ENCODE results near the gene MOSMO. TPM values are rescaled to one million over a fixed set of nuclear protein-coding genes. Genes with fewer than 3 reads are reported as not detected.

The MOSMO gene
- total and polyA plus RNA-seq, 9 of the 15 experiments (the other 6 are each of a cell fraction or from before 2014, with no cell fraction given) = 1.9 to 13.3 (median 7.7) TPM

GRCh38 chr16:22054847-22055590 is 47.1 kb downstream of the MOSMO start (continued):
- TF ChIP-seq C11orf30 (IDR thresholded peaks at IDR 0.05; ENCODE audit: low read depth) = peak; percentile 82
- TF ChIP-seq ARNT (IDR thresholded peaks at IDR 0.05) = no peak

DNA sequence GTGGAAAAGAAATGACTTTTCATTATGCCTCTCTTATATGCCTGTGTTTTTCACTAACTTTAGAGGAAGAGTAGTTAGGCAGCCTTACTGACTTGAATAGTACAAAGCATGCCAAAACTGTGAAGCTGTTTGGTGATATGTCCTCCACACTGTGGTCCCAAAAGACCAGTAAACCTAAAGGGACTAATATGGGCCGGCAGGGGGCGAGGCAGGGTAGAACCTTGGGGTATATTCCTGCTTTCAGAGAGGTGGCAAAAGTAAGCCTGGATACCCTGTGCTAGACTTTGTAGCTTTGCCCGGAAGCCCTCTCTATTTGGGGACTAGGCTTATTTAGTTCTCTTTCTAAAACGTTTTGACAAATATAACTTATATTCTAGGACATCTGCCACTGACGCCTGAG is 48.0 kb downstream of the MOSMO start:
- no peaks in the 10 kb centered on the region; the same call in 2 of the 3 replicates for H3K36me3 ChIP-seq (ENCODE audit: control insufficient read depth, insufficient read depth, low read length)
- no peak overlapping the region for H3K27ac ChIP-seq (ENCODE audit: extremely low read depth, low read depth, low read length)
- no peak overlapping the region for H3K9ac ChIP-seq (ENCODE audit: insufficient read depth in 1 of 2, low read depth in 2 of 2, low read length in 2 of 2)
- no peaks in the 10 kb centered on the region for H3K9me3 ChIP-seq (replicated peaks; ENCODE audit: control insufficient read depth, insufficient read depth, low read depth, low read length)
- no peak overlapping the region for H2AFZ ChIP-seq (ENCODE audit: low read depth, low read length)
- H4K20me1 ChIP-seq (replicated peaks; ENCODE audit: control insufficient read depth, insufficient read depth, low read length) = no peaks in the 10 kb centered on the region
- intact Hi-C loops (cut with micrococcal nuclease) (loop anchor here (2.0 kb wide), 1 partner anchor 21 kb away; no protein-coding TSS in a partner anchor), in situ Hi-C loops (cut with MboI) (no loop called here)
- ATAC-seq = peak; percentile 90
- H3K4me2 ChIP-seq (ENCODE audit: insufficient read depth, low read length) = no peak overlapping the region
- H3K27me3 ChIP-seq (ENCODE audit: control insufficient read depth in 2 of 2, insufficient read depth in 2 of 2, low read length in 2 of 2) = no peaks in the 10 kb centered on the region
- peaks cover 0 to 5% of the 10 kb centered on the region in 2 experiments; a peak in 3 of 5 replicates for H3K4me1 ChIP-seq (replicated peaks in 1 of 2; ENCODE audit: control insufficient read depth in 2 of 2, insufficient read depth in 2 of 2, low read length in 2 of 2)
- ChIA-PET POLR2A (interaction anchor here (0.6 to 1.0 kb wide), 3 partner anchors 10 to 42 kb away, joined by 3 to 4 read pairs (median 3); no protein-coding TSS in a partner anchor), CTCF (ENCODE audit: low intra/inter-chr PET ratio) (no interaction called here)
- H3K79me2 ChIP-seq (ENCODE audit: control insufficient read depth, insufficient read depth, low read length) = no peaks in the 10 kb centered on the region
- H3K4me3 ChIP-seq = no peak overlapping the region
- no peaks in the 10 kb centered on the region for H3K9me1 ChIP-seq (ENCODE audit: control insufficient read depth, insufficient read depth, low read length)
- FAIRE-seq = peak; percentile 6
- WGBS (ENCODE audit: insufficient coverage, low coverage, missing lambda C conversion rate) = 41% methylated on average over 5 of the region's 5 CpGs
- peak; percentile 32 to 47 (median 38) for DNase-seq (ENCODE audit: extremely low read depth in 1 of 4, low spot score in 3 of 4)
- no TSS peak for BruUV-seq (replicated peaks)
- TF ChIP-seq RAD21 (CRISPR knock-in tag; conservative IDR thresholded peaks at IDR 0.05 in 1 of 2, IDR thresholded peaks at IDR 0.05 in 1 of 2) = peak in 1 of 2 experiments; percentile 24; a peak in 1 of 4 replicates
- no peak for TF ChIP-seq PHB2 (IDR thresholded peaks at IDR 0.05; ENCODE audit: low read depth)
- TF ChIP-seq ZSCAN32 (CRISPR knock-in tag; IDR thresholded peaks at IDR 0.05) = no peak
- no peak for TF ChIP-seq MYBL2 (IDR thresholded peaks at IDR 0.05; ENCODE audit: low read depth)
- TF ChIP-seq MYBL2 (CRISPR knock-in tag; IDR thresholded peaks at IDR 0.05; ENCODE audit: borderline replicate concordance) = no peak
- TF ChIP-seq CLOCK (CRISPR knock-in tag; IDR thresholded peaks at IDR 0.05; ENCODE audit: borderline replicate concordance) = no peak
- TF ChIP-seq C11orf30 (IDR thresholded peaks at IDR 0.05; ENCODE audit: low read depth) = no peak
- TF ChIP-seq CTCFL (IDR thresholded peaks at IDR 0.05; ENCODE audit: borderline replicate concordance, insufficient read depth, low read depth, low read length, poor library complexity, severe bottlenecking) = peak; percentile 71
- TF ChIP-seq HDAC1 (IDR thresholded peaks at IDR 0.05) = no peak
- TF ChIP-seq SMARCA4 (IDR thresholded peaks at IDR 0.05) = peak; percentile 40; the same call in 1 of the 2 replicates
- no peak for TF ChIP-seq E2F4 (CRISPR knock-in tag; IDR thresholded peaks at IDR 0.05; ENCODE audit: low read depth)
- 0 out of 2 replicates have a peak, but pooled peaks have one; percentile 30 for TF ChIP-seq SMC3 (conservative IDR thresholded peaks at IDR 0.05; ENCODE audit: insufficient read depth, low read depth, low read length)
- TF ChIP-seq MIER1 (IDR thresholded peaks at IDR 0.05; ENCODE audit: low read depth) = no peak
